ENCODE data around the gene ADRA2B. TPM values are rescaled to one million over a fixed set of nuclear protein-coding genes. Genes with fewer than 3 reads are reported as not detected.
"Not testable (repeated sequence)": the region's sequence is repeated elsewhere in the genome, so short reads cannot be mapped to it uniquely, and the experiment has no call there.

The ADRA2B gene
- polyA plus RNA-seq, 3 donors from 2014 or later: 0.83 TPM; not detected in 2

DNA sequence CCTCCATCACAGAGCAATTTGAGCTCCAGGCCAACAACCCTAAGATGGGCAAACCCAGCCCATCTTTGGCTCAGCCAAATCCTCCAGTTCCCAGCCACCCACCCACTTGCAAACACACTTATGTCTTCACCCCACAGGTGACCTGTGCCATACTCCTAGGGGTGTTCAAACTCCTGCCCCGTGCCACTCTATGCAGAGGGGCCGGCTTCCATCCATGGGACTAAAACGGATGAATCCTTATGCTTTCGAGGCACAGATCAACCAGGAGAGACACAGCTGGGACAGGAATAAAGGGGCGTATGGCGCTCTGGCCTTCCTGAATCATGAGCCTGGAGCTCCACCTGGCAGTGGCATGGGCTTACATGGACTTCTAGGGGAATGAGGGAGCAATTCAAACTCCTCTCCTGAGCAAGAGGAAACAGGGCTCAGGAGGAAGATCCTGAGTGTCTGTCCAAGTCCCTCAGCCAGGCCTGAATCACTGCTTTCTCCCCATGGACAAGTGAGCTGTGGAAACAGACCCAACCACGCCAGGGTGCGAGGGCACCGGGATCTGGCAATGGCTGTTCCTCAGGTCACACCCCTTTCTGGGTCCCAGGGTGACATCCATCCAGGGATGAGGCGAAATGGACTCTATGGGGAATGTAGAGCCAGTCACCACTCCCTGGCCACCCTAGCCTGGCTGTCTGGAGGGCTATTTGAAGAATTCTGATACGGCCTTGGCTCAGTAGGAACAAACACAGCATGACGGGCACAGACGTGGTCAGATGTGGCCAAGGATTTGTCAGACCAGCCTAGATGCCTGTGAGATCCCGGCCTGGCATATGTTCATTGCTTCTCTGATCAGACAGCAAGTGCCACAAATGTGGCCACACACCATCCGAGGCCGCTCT lies 45.0 kb downstream of the ADRA2B start:
- not testable (repeated sequence) for DNase-seq; H3K36me3 Mint-ChIP-seq; H3K4me1 Mint-ChIP-seq; H3K9me3 Mint-ChIP-seq; H3K27me3 Mint-ChIP-seq (ENCODE audit: low read depth in 3 of 3); H3K27ac Mint-ChIP-seq; H3K4me3 Mint-ChIP-seq

DNA sequence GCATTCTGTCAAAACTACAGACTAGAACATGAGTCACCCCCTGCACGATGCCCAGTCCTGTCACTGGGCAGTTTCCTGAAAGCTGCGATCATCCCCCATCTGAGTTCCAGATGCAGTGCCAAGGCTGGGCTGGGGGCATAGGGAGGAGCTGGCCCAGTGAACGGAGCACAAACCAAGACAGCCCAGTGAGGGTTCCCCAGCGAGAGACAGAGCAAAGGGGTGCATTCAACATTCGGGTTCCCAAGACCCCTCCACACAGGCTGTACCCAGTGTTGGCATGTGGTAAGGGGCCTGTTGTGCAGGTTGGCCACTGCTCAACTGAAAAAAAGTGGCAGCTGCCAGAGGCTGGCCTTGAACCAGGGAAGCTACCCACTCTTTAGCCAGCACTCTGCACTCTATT lies 46.0 kb downstream of the ADRA2B start:
- DNase-seq: not testable (repeated sequence)

GRCh38 chr2:96069878-96070277 lies 46.5 kb downstream of the ADRA2B start:
- H3K4me1 Mint-ChIP-seq; H3K9me3 Mint-ChIP-seq; DNase-seq; H3K27ac Mint-ChIP-seq; H3K36me3 Mint-ChIP-seq; H3K4me3 Mint-ChIP-seq; H3K27me3 Mint-ChIP-seq (ENCODE audit: low read depth in 3 of 3): not testable (repeated sequence)

More for the DNA sequence above, 46.0 kb downstream of the ADRA2B start:
- H3K9me3 Mint-ChIP-seq; H3K36me3 Mint-ChIP-seq; H3K4me3 Mint-ChIP-seq; H3K27ac Mint-ChIP-seq; H3K27me3 Mint-ChIP-seq (ENCODE audit: low read depth in 3 of 3); H3K4me1 Mint-ChIP-seq: not testable (repeated sequence)

DNA sequence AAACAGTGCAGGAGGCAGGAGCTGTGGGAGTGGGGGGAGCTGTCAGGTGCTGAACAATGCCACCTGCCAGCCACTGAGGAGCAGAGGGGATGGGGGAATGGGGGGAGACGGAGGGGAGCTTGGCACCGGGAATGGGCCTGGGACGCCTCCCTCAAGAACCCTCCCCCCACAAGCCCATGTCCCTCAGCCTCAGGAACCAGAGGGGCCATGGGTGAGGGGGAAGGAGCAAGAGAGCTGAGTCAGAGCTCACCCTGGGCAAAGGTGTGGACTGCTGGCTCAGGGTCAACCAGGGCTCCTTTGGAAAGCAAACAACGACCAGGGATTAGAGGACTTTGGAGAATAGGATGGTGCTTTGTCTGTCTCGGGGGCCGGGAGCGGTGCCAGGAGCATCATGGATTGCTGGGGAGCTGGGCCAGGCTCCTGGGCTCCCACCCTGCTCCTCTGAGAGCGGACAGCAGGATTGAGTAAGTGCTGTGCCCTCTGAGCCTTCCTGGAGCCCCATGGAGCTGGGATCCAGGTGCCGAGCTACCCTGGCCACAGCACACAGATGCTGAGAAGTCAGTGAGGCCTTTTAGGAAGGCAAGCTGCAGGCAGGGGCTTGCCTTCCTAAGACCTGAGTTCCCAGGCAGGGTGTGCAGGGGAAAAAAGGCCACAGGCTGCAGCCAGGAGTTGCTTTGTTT lies 48.3 kb downstream of the ADRA2B start:
- not testable (repeated sequence) for DNase-seq; H3K4me1 Mint-ChIP-seq; H3K36me3 Mint-ChIP-seq; H3K27me3 Mint-ChIP-seq (ENCODE audit: low read depth in 3 of 3); H3K4me3 Mint-ChIP-seq; H3K9me3 Mint-ChIP-seq; H3K27ac Mint-ChIP-seq

DNA sequence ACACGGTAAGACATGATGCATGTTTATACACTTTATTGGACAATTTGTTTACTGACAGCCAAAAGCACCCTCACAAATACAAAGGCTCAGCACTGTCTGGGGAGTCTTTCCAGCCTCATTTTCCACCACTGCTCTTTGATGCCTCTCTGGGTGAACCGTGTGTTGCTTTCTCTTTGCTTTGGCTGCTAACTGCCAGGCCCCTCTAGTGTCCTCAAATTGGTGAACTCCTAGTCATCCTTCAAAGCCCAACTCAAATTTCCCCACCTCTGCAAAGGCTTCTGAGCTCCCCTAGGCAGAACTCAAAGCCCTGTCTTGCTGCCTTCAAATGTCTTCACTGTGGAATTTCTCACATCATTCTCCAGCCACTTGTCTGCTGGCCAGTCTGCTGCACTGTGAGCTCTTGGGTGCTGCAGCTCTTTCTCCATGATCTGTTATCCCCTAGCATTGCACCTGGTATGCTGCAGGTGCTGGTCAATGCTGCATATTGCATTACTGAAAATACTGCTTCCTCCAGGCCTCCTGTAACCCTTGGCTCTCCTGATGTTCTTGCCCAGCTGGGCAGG lies 49.2 kb downstream of the ADRA2B start:
- DNase-seq; H3K4me1 Mint-ChIP-seq; H3K9me3 Mint-ChIP-seq; H3K4me3 Mint-ChIP-seq; H3K27ac Mint-ChIP-seq; H3K36me3 Mint-ChIP-seq; H3K27me3 Mint-ChIP-seq (ENCODE audit: low read depth in 3 of 3): not testable (repeated sequence)

GRCh38 chr2:96066511-96066910 lies 49.9 kb downstream of the ADRA2B start:
- H3K36me3 Mint-ChIP-seq; H3K9me3 Mint-ChIP-seq; H3K4me3 Mint-ChIP-seq; H3K27me3 Mint-ChIP-seq (ENCODE audit: low read depth in 3 of 3); DNase-seq; H3K27ac Mint-ChIP-seq; H3K4me1 Mint-ChIP-seq: not testable (repeated sequence)

DNA sequence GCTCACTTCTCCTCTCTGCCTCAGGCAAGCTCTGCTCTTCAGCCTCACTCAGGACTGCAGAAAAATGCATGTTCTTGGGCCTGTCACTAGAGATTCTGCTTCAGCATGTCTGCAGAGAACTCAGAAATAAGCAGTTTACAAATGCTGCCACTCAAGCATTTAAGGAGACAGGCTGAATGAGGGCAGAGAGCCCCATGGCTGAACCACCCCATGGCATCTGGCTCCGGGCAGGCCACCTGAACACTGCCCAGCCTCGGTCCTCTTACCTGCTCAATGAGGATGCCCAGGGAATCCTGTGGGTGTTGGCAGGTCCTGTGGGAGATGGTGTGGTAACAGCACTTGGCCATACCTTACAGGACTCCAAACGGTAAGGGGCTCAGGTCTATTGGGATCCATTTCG lies 50.4 kb downstream of the ADRA2B start:
- not testable (repeated sequence) for H3K4me3 Mint-ChIP-seq; H3K4me1 Mint-ChIP-seq; DNase-seq; H3K27me3 Mint-ChIP-seq (ENCODE audit: low read depth in 3 of 3); H3K27ac Mint-ChIP-seq; H3K9me3 Mint-ChIP-seq; H3K36me3 Mint-ChIP-seq

GRCh38 chr2:96065381-96065930 lies 50.9 kb downstream of the ADRA2B start:
- Mint-ChIP-seq H3K4me1 (peaks cover 0 to 4% of the 10 kb centered on the region in 2 donors), H3K4me3 (no peak overlapping the region), H3K9me3 (no peaks in the 10 kb centered on the region), H3K27ac (no peak overlapping the region), H3K27me3 (ENCODE audit: low read depth in 3 of 3) (peaks cover 0 to 4% (median 2%) of the 10 kb centered on the region in 3 donors), H3K36me3 (no peaks in the 10 kb centered on the region)
- no peak for DNase-seq

- not testable (repeated sequence) for H3K4me1 Mint-ChIP-seq; H3K27ac Mint-ChIP-seq; H3K36me3 Mint-ChIP-seq; H3K4me3 Mint-ChIP-seq; H3K27me3 Mint-ChIP-seq (ENCODE audit: low read depth in 3 of 3); DNase-seq; H3K9me3 Mint-ChIP-seq
Measured at GRCh38 chr2:96064760-96065159, 51.6 kb downstream of the ADRA2B start.

DNA sequence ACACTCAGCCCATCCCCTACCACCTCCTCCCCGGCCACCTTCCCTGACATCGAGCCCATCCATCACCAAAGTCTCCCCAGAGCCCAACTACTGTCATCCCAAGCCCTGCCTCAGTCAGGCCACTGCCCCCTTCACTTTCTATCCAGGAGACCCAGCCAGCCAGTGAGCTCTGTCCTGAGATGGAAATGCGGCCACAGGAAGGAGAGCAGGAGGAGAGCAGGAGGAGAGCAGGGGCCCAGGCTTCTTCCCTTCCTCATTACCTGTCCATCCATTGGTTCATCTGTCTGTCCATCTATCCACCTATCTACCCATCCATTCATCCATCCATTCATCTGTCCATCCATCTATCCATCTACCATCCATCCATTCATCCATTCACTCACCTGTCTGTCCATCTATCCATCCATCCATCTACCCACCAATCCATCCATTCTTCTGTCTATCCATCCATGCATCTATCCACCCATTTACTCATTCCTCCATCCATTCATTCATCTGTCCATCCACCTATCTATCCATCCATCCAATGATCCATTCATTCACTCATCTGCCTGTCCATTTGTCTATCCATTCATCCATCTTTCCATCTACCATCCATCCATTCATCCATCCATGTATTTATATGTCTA lies 52.2 kb downstream of the ADRA2B start:
- H3K9me3 Mint-ChIP-seq; DNase-seq; H3K4me1 Mint-ChIP-seq; H3K36me3 Mint-ChIP-seq; H3K27me3 Mint-ChIP-seq (ENCODE audit: low read depth in 3 of 3); H3K4me3 Mint-ChIP-seq; H3K27ac Mint-ChIP-seq: not testable (repeated sequence)

GRCh38 chr2:96063116-96063899 lies 53.1 kb downstream of the ADRA2B start:
- H3K27me3 Mint-ChIP-seq (ENCODE audit: low read depth in 3 of 3); H3K36me3 Mint-ChIP-seq; H3K4me1 Mint-ChIP-seq; H3K9me3 Mint-ChIP-seq; H3K4me3 Mint-ChIP-seq: not testable (repeated sequence)
- H3K27ac Mint-ChIP-seq: peak overlapping the region in 2 of 6 donors; percentile 48 to 81
- DNase-seq: peak in 2 of 3 donors; percentile 21 to 58
